Hematopoietic multipotent progenitor cell treated with erythropoietin and hydrocortisone succinate and interleukin-3 and kit ligand, for 15 days (in vitro differentiated cells): ENCODE data around the gene AUTS2.

ENCODE experiments used
- DNase-seq: peaks from one replicate; pipeline ENCODE4 v3.0.0-alpha.2; 2015; ENCODE audit warnings: low spot score

AUTS2 gene

GRCh38 chr7:70834424-70834823 is 1236.1 kb downstream of the AUTS2 start:
- no peak for DNase-seq

GRCh38 chr7:70835658-70836057 is 1237.4 kb downstream of the AUTS2 start:
- no peak for DNase-seq

GRCh38 chr7:70836279-70836678 is 1238.0 kb downstream of the AUTS2 start:
- DNase-seq, result no peak

- DNase-seq, result no peak
Observed at GRCh38 chr7:70836946-70837345, 1238.7 kb downstream of the AUTS2 start.

- no peak for DNase-seq
Observed at GRCh38 chr7:70837589-70837988, 1239.3 kb downstream of the AUTS2 start.

- no peak for DNase-seq
Observed at GRCh38 chr7:70838292-70838907, 1240.1 kb downstream of the AUTS2 start.
